ENCODE results near the gene UBA1.

The UBA1 gene

GRCh38 chrX:47227334-47227583 is 33.6 kb downstream of the UBA1 start:
- in situ Hi-C loops (cut with MboI; ENCODE audit: low sequenced_read_pairs): no loop called here

GRCh38 chrX:47228550-47229270 is 35.1 kb downstream of the UBA1 start:
- in situ Hi-C loops (cut with MboI; ENCODE audit: low sequenced_read_pairs): no loop called here

GRCh38 chrX:47229427-47229826 is 35.8 kb downstream of the UBA1 start:
- in situ Hi-C loops (cut with MboI; ENCODE audit: low sequenced_read_pairs): no loop called here

- in situ Hi-C loops (cut with MboI; ENCODE audit: low sequenced_read_pairs): no loop called here
Observed at GRCh38 chrX:47230136-47230868, 36.7 kb downstream of the UBA1 start.

GRCh38 chrX:47231167-47231566 is 37.5 kb downstream of the UBA1 start:
- in situ Hi-C loops (cut with MboI; ENCODE audit: low sequenced_read_pairs): no loop called here

- in situ Hi-C loops (cut with MboI; ENCODE audit: low sequenced_read_pairs): no loop called here
Observed at GRCh38 chrX:47232197-47232802, 38.7 kb downstream of the UBA1 start.

GRCh38 chrX:47232803-47233332 is 39.2 kb downstream of the UBA1 start, which contains the start of gene USP11:
Gene USP11, plus strand, starts transcription at chrX:47233009. Its CDS starts 35 bp downstream, at chrX:47233044.
- in situ Hi-C loops (cut with MboI; ENCODE audit: low sequenced_read_pairs): no loop called here

GRCh38 chrX:47233333-47234113 is 39.9 kb downstream of the UBA1 start:
- in situ Hi-C loops (cut with MboI; ENCODE audit: low sequenced_read_pairs): no loop called here

- in situ Hi-C loops (cut with MboI; ENCODE audit: low sequenced_read_pairs): no loop called here
Observed at GRCh38 chrX:47234583-47234982, 41.0 kb downstream of the UBA1 start.

GRCh38 chrX:47235691-47236103 is 42.1 kb downstream of the UBA1 start:
- in situ Hi-C loops (cut with MboI; ENCODE audit: low sequenced_read_pairs): no loop called here

- in situ Hi-C loops (cut with MboI; ENCODE audit: low sequenced_read_pairs): no loop called here
Observed at GRCh38 chrX:47239199-47239598, 45.6 kb downstream of the UBA1 start.

- in situ Hi-C loops (cut with MboI; ENCODE audit: low sequenced_read_pairs): no loop called here
Observed at GRCh38 chrX:47239898-47240545, 46.4 kb downstream of the UBA1 start.

- in situ Hi-C loops (cut with MboI; ENCODE audit: low sequenced_read_pairs): no loop called here
Observed at GRCh38 chrX:47240619-47241018, 47.0 kb downstream of the UBA1 start.

GRCh38 chrX:47241201-47242011 is 47.8 kb downstream of the UBA1 start:
- in situ Hi-C loops (cut with MboI; ENCODE audit: low sequenced_read_pairs): no loop called here

- in situ Hi-C loops (cut with MboI; ENCODE audit: low sequenced_read_pairs): no loop called here
Observed at GRCh38 chrX:47242321-47242720, 48.7 kb downstream of the UBA1 start.

GRCh38 chrX:47243351-47243750 is 49.7 kb downstream of the UBA1 start:
- in situ Hi-C loops (cut with MboI; ENCODE audit: low sequenced_read_pairs): no loop called here

GRCh38 chrX:47244676-47245075 is 51.0 kb downstream of the UBA1 start:
- in situ Hi-C loops (cut with MboI; ENCODE audit: low sequenced_read_pairs): no loop called here

GRCh38 chrX:47245156-47245555 is 51.5 kb downstream of the UBA1 start:
- in situ Hi-C loops (cut with MboI; ENCODE audit: low sequenced_read_pairs): no loop called here

- in situ Hi-C loops (cut with MboI; ENCODE audit: low sequenced_read_pairs): no loop called here
Observed at GRCh38 chrX:47247206-47247998, 53.8 kb downstream of the UBA1 start.
